H9 (cell line): Measurements from ENCODE around the gene CNRIP1. TPM values are rescaled to one million over a fixed set of nuclear protein-coding genes. Genes with fewer than 3 reads are reported as not detected.

Source experiments
- DNase-seq: peaks from one replicate; pipeline ENCODE4 v3.0.0-alpha.2; 2017
- H2AFZ ChIP-seq: one replicate; pipeline ENCODE4 v1.6.1; 2013; ENCODE audit warnings: mild to moderate bottlenecking, low read length, control low read depth, moderate library complexity
- H2AK5ac ChIP-seq: 2 replicates; pipeline ENCODE4 v1.6.1; 2013; ENCODE audit warnings: low read length, control low read depth, mixed read lengths; ENCODE audit not compliant: insufficient read length
- H2BK120ac ChIP-seq: one replicate; pipeline ENCODE4 v1.6.1; 2013; ENCODE audit warnings: low read depth, mild to moderate bottlenecking, low read length, control low read depth, inconsistent platforms; ENCODE audit not compliant: poor library complexity, severe bottlenecking
- H2BK12ac ChIP-seq: 2 replicates; pipeline ENCODE4 v1.6.1; 2013; ENCODE audit warnings: low read length, control low read depth, mixed read lengths, low read depth; ENCODE audit not compliant: insufficient read length
- H2BK15ac ChIP-seq: 2 replicates; pipeline ENCODE4 v1.6.1; 2013; ENCODE audit warnings: low read depth, low read length, control low read depth
- H2BK20ac ChIP-seq: one replicate; pipeline ENCODE4 v1.6.1; 2013; ENCODE audit warnings: low read depth, mild to moderate bottlenecking, low read length, control low read depth, inconsistent platforms; ENCODE audit not compliant: poor library complexity, severe bottlenecking
- H2BK5ac ChIP-seq: 2 replicates; pipeline ENCODE4 v1.6.1; 2013; ENCODE audit warnings: low read length, control low read depth, mixed read lengths; ENCODE audit not compliant: insufficient read length
- H3K14ac ChIP-seq: 2 replicates; pipeline ENCODE4 v1.6.1; 2013; ENCODE audit warnings: low read length, control low read depth; ENCODE audit not compliant: insufficient read depth
- H3K18ac ChIP-seq: 2 replicates; pipeline ENCODE4 v1.6.1; 2013; ENCODE audit warnings: low read depth, mild to moderate bottlenecking, mixed read lengths, low read length, control low read depth; ENCODE audit not compliant: insufficient read length
- H3K23ac ChIP-seq: 2 replicates; pipeline ENCODE4 v1.6.1; 2013; ENCODE audit warnings: low read length, control low read depth, mixed read lengths, low read depth; ENCODE audit not compliant: insufficient read length
- H3K23me2 ChIP-seq: 2 replicates; pipeline ENCODE4 v1.6.1; 2013; ENCODE audit warnings: low read depth, mild to moderate bottlenecking, mixed read lengths, low read length, control low read depth; ENCODE audit not compliant: insufficient read length, poor library complexity, severe bottlenecking
- H3K27ac ChIP-seq: 2 replicates; pipeline ENCODE4 v1.5.1; 2013; ENCODE audit warnings: low read length, control low read depth, mixed read lengths, low read depth; ENCODE audit not compliant: insufficient read length
- H3K27me3 ChIP-seq: 2 replicates; pipeline ENCODE4 v1.6.1; 2013; ENCODE audit warnings: low read length, control low read depth, inconsistent platforms; ENCODE audit not compliant: insufficient read depth
- H3K4ac ChIP-seq: 2 replicates; pipeline ENCODE4 v1.6.1; 2013; ENCODE audit warnings: low read depth, mild to moderate bottlenecking, control low read depth, inconsistent platforms, low read length, moderate library complexity
- H3K4me1 ChIP-seq: 2 replicates; pipeline ENCODE4 v1.6.1; 2013; ENCODE audit warnings: low read length, control low read depth, inconsistent platforms; ENCODE audit not compliant: insufficient read depth
- H3K4me2 ChIP-seq: 2 replicates; pipeline ENCODE4 v1.6.1; 2013; ENCODE audit warnings: low read length, control low read depth, mixed read lengths; ENCODE audit not compliant: insufficient read length, insufficient read depth
- H3K56ac ChIP-seq: 2 replicates; pipeline ENCODE4 v1.6.1; 2013; ENCODE audit warnings: low read depth, mild to moderate bottlenecking, mixed read lengths, low read length, control low read depth; ENCODE audit not compliant: insufficient read length
- H3K79me1 ChIP-seq: 2 replicates; pipeline ENCODE4 v1.6.1; 2013; ENCODE audit warnings: low read depth, mild to moderate bottlenecking, moderate library complexity, low read length, control low read depth, inconsistent platforms; ENCODE audit not compliant: insufficient read depth, poor library complexity, severe bottlenecking
- H3K79me2 ChIP-seq: 2 replicates; pipeline ENCODE4 v1.6.1; 2013; ENCODE audit warnings: low read length, control low read depth, inconsistent platforms; ENCODE audit not compliant: insufficient read depth
- H3K9ac ChIP-seq: 2 replicates; pipeline ENCODE4 v1.6.1; 2013; ENCODE audit warnings: low read length, control low read depth, mixed read lengths; ENCODE audit not compliant: insufficient read length; ENCODE audit errors: extremely low read depth
- H3K9me3 ChIP-seq: one replicate; pipeline ENCODE4 v1.6.1; 2013; ENCODE audit warnings: low read depth, low read length, inconsistent platforms; ENCODE audit not compliant: control insufficient read depth
- H3T11ph ChIP-seq: one replicate; pipeline ENCODE4 v1.6.1; 2013; ENCODE audit warnings: mild to moderate bottlenecking, low read length, control low read depth, inconsistent platforms
- H4K20me1 ChIP-seq: one replicate; pipeline ENCODE4 v1.6.1; 2013; ENCODE audit not compliant: control insufficient read depth, insufficient read length, insufficient read depth
- H4K5ac ChIP-seq: 2 replicates; pipeline ENCODE4 v1.6.1; 2013; ENCODE audit warnings: low read depth, mild to moderate bottlenecking, mixed read lengths, low read length, control low read depth; ENCODE audit not compliant: insufficient read length
- H4K8ac ChIP-seq: replicated peaks from 2 replicates; pipeline ENCODE4 v1.6.1; 2013; ENCODE audit warnings: low read length, control low read depth, mixed read lengths, low read depth; ENCODE audit not compliant: insufficient read length
- H4K91ac ChIP-seq: 2 replicates; pipeline ENCODE4 v1.6.1; 2013; ENCODE audit warnings: low read depth, mild to moderate bottlenecking, moderate library complexity, mixed read lengths, low read length, control low read depth; ENCODE audit not compliant: insufficient read length
- H3K27ac Mint-ChIP-seq, 3 experiments: 2 replicates in 2 of 3; 3 replicates in 1 of 3; pipeline ENCODE4 v1.8.0; 2020 to 2021; ENCODE audit warnings: mixed read lengths in 3 of 3, mild to moderate bottlenecking in 1 of 3, moderate library complexity in 1 of 3
- H3K27me3 Mint-ChIP-seq: 2 replicates; pipeline ENCODE4 v1.8.0; 2021; ENCODE audit warnings: low read depth, mild to moderate bottlenecking, moderate library complexity, mixed read lengths
- H3K36me3 Mint-ChIP-seq, 3 experiments: 2 replicates in 2 of 3; 3 replicates in 1 of 3; pipeline ENCODE4 v1.8.0; 2020 to 2021; ENCODE audit warnings: low read depth in 3 of 3, mixed read lengths in 3 of 3; ENCODE audit not compliant: insufficient read depth in 1 of 3
- H3K4me1 Mint-ChIP-seq, 2 experiments: 2 replicates each; pipeline ENCODE4 v1.8.0; 2020; ENCODE audit warnings: mixed read lengths in 2 of 2
- H3K4me3 Mint-ChIP-seq, 2 experiments: 2 replicates in 1 of 2; 3 replicates in 1 of 2; pipeline ENCODE4 v1.8.0; 2020 to 2021; ENCODE audit warnings: mild to moderate bottlenecking in 2 of 2, mixed read lengths in 2 of 2, moderate library complexity in 1 of 2
- H3K9me3 Mint-ChIP-seq, 2 experiments: 2 replicates in 1 of 2; 3 replicates in 1 of 2; pipeline ENCODE4 v1.8.0; 2020; ENCODE audit warnings: mild to moderate bottlenecking in 2 of 2, mixed read lengths in 2 of 2, moderate library complexity in 1 of 2
- CTCF ChIP-seq: fragments of 200-600 bp; sonication (generic); conservative IDR thresholded peaks from 3 replicates; pipeline ENCODE4 v1.8.0; 2021; ENCODE audit warnings: antibody characterized with exemption, mild to moderate bottlenecking
- WGBS: extraction: QIAGEN DNeasy Blood & Tissue Kit; methylation state at CpG from one replicate; pipeline ENCODE4 v1.1.7; 2013; ENCODE audit warnings: missing lambda C conversion rate, low lambda C conversion rate, mixed read lengths; ENCODE audit not compliant: insufficient read length; ENCODE audit errors: extremely low coverage; 5-methylcytosine and 5-hydroxymethylcytosine counted together
- total RNA-seq: library from RNA; stranded (reverse); gene quantifications from 2 replicates; pipeline ENCODE4 v1.2.1, GENCODE V29; 2021

CNRIP1 gene
- total RNA-seq, 1 experiment from 2014 or later = 0.70 TPM

DNA sequence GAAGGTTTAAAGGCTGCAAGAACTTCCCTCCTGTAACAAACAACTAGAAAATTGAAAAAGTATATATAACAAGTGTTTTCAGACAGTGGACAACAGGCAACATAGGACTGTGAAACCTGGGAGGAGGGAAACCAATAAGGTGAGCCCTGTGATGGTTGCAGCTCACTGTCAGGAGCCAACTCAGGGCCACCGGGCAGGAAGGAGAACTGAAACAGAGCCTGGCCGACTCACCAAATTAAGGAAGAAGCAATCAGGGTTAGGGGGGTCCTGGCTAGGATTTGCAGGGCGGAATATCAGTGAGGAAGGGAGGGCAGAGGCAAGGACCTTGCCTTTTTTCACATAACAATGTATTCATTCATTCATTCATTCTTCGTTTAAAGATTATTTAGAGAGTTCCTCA lies 21.8 kb upstream of the CNRIP1 start:
- H3K27me3 Mint-ChIP-seq = peaks cover 2% of the 10 kb centered on the region; the same call in 1 of the 2 replicates
- no peaks in the 10 kb centered on the region for H3K36me3 Mint-ChIP-seq
- DNase-seq = no peak

More for the DNA sequence above, 21.8 kb upstream of the CNRIP1 start:
- Histone ChIP-seq H3K9ac (no peak overlapping the region), H3T11ph (no peak overlapping the region), H2BK120ac (no peak overlapping the region), H2AK5ac (no peak overlapping the region), H3K23me2 (no peaks in the 10 kb centered on the region), H3K27me3 (no peaks in the 10 kb centered on the region), H4K91ac (no peak overlapping the region), H2BK20ac (no peak overlapping the region), H2BK12ac (no peak overlapping the region), H3K23ac (no peak overlapping the region), H2BK15ac (no peak overlapping the region), H4K20me1 (no peaks in the 10 kb centered on the region), H3K56ac (no peak overlapping the region), H2BK5ac (no peak overlapping the region), H3K79me2 (no peaks in the 10 kb centered on the region), H3K27ac (no peak overlapping the region), H3K18ac (no peak overlapping the region), H3K79me1 (no peaks in the 10 kb centered on the region), H2AFZ (no peak overlapping the region), H3K4me1 (no peaks in the 10 kb centered on the region), H3K14ac (no peak overlapping the region), H3K4me2 (no peak overlapping the region), H4K5ac (no peak overlapping the region), H3K4ac (no peak overlapping the region), H3K9me3 (no peaks in the 10 kb centered on the region), H4K8ac (no peak overlapping the region)
- Mint-ChIP-seq H3K4me3 (no peak overlapping the region), H3K9me3 (no peaks in the 10 kb centered on the region), H3K27ac (no peak overlapping the region; a peak in 1 of 7 replicates), H3K4me1 (peaks cover 3 to 8% of the 10 kb centered on the region in 2 experiments; a peak in 2 of 4 replicates)
- no CpG with 5 or more reads among the region's 4 CpGs for WGBS
- no peak for TF ChIP-seq CTCF
